GM04504 (cell line): Measurements from ENCODE around the gene PTPRO.

Source experiments
- DNase-seq: peaks from one replicate; pipeline ENCODE4 v3.0.0-alpha.2; 2012; ENCODE audit warnings: low read depth

The PTPRO gene

GRCh38 chr12:15526033-15526432 lies 203.7 kb downstream of the PTPRO start:
- DNase-seq = no peak

DNA sequence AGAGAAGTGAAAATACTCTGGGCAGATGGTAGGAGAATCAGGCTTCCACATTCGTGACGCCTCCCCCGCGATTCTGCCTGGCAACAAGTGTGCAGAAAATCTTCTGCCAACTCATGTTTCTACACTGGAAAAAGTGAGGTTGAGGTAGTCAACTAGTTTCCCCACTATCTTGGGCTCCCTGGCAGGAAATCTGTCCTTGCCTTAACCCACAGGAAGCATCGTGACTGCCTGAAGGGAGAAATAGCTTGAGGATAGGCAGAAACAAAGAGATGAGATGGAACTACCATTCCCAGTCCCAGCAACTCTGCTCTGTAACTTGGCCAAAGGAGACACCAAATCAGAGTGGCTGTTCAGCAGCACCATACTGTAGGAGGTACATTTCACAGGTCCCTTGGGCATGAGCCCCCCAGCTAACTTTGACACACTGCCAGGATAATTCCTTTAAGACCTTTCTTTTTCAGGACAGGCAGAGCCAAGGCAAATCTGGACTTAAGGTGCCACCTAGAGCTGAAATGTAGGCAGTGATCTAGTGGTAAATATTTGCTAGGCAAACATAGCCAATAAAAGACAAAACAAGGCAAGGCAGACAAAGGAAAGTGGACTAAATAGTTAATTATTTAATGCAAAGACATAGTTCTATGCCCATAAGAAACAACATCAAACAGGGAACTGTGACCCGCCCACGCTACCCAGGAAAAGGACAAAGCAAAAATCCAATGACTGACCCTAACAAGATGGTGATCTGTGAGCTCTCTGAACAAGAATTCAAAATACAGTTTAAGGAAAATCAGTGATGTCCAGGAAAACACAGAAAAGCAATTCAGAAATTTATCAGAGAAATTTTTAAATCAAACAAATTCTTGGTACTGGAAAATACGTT lies 205.1 kb downstream of the PTPRO start:
- no peak for DNase-seq

GRCh38 chr12:15528666-15529065 lies 206.4 kb downstream of the PTPRO start:
- no peak for DNase-seq

DNA sequence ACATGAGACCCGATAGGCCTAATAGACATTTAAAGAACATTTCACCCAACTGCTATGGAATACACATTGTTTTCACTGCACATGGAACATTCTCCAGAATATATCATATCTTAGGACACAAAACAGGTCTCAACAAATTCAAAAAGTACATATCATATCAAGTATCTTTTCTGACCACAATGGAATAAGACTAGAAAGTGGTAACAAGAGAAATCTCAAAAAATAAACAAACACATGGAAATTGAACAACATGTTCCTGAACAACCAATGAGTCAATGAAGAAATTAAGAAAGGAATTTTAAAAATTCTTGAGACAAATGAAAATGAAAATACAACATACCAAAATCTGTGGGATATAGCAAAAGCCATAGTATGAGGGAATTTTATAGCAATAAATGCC lies 208.1 kb downstream of the PTPRO start:
- DNase-seq = no peak

GRCh38 chr12:15532364-15532977 lies 210.2 kb downstream of the PTPRO start:
- peak; percentile 63 for DNase-seq

- no peak for DNase-seq
Measured at GRCh38 chr12:15534322-15534721, 212.0 kb downstream of the PTPRO start.

DNA sequence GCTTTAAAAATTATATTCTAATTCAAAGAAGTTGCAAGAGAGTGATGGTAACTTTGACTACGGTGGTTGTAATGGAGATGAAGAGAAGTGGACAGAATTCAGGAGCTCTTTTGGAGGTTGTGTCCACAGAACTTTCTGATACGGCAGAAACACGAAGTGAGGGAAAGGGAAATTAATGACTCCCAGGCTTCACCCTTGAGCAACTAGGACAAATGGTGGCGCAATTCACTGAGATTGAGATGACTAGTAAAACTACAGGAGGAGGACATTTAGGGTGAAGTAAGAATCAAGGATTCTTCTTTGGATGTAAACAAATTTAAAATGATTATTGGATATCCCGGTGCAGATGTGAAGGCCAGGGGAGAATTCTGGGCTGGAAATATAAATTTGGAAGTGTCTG lies 212.6 kb downstream of the PTPRO start:
- DNase-seq = no peak

DNA sequence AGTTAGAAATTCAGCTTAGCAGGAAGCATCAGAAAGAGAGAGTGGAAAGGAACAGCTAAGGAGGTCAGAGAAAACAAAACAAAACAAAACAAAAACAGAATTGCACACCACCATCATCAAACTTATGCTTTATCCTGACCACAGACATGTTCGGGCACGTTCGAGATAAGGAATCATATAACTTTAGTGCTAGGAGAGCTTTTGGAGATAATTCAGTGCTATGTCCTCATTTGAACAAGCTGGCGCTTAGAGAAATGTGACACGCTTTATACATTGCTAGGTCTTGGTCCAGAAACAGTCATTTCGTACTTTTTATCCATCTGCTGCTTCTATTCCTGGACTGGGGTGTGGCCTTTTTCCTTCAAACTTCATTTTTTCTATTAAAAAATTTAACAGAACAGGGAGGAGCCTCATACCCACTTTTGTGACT lies 213.1 kb downstream of the PTPRO start:
- DNase-seq = no peak

DNA sequence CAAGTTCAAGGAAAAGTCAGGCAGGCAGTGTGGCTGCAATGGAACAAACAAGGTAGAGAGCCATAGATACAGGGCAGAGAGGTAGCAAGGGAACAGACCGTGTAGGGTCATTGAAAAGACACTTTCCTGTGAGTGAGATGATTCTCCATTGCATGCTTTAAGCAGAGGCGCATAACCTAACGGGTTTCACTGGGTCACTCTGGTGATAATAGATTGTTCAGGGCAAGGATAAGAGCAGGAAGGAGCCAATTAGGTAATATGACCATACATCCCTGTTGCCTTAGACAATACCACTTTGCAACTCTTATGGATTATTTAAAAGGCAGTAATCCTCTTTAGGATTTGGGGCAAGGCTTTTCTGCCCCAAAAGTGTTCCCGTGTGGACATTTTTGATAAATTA lies 214.1 kb downstream of the PTPRO start:
- no peak for DNase-seq

GRCh38 chr12:15538881-15539280 lies 216.6 kb downstream of the PTPRO start:
- DNase-seq = no peak

- DNase-seq = no peak
Measured at GRCh38 chr12:15540005-15540404, 217.7 kb downstream of the PTPRO start.

DNA sequence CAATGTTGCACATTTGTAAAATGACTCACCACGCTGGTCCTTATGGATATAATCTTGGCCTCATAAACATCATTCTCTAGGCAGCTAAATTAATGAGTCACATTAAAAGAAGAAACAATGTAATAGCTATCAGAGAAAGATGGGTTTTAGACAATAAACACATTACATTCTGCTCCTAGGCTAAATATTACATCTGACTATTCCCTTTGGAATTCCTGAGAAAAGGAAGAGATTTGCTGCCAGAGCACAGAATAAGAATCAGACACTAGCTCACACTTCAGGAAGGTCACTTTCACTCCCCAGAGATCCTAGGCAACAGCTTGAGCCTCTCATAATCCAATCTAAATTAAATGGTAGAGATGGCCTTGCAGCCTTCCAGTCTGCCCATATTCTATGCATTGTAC lies 218.2 kb downstream of the PTPRO start:
- DNase-seq = peak; percentile 61

- no peak for DNase-seq
Measured at GRCh38 chr12:15541996-15542631, 219.8 kb downstream of the PTPRO start.

DNA sequence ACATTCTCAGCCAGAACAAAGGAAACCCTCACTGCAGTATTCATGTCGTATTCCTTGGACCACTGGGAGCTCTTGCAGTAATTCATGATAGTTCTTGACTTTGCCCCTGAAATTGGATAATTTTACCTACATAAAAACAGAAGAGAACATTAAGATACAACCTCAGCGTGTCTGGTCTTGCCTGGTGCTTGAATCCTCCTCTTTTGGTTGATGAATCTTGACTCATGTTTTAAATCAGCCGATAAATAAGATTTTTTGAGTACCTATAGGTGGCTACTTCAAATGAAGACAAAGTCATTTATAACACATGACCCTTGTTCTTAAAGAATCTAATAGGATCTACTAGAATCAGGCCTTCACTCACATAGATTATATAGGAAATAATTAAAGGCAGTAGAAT lies 221.0 kb downstream of the PTPRO start:
- no peak for DNase-seq

- DNase-seq = no peak
Measured at GRCh38 chr12:15544589-15544988, 222.3 kb downstream of the PTPRO start.

GRCh38 chr12:15545334-15545733 lies 223.0 kb downstream of the PTPRO start:
- DNase-seq = no peak

DNA sequence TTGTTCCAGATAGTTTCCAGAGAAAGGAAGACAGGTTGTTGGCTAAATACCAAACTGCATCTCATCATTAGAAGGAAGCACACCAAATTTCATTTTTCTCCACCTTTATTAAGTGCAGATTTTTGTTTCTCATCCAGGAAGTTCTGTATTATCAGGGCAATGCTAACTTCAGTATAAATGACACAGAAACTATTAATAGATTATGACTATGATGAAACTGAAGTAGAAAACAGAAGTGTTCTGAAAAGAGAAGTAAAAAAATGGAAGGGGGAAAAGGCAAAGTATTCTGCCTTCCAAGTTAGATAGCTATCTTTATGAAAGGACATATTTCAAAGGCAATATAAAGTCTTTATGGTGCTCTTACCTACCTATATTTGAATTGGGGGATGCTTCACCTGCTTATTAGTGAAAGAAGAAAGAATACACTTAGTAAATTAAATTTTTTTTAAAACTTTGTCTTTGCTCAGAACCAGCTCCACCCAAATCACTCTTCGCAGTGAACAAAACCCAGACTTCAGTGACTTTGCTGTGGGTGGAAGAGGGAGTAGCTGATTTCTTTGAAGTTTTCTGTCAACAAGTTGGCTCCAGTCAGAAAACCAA lies 223.9 kb downstream of the PTPRO start:
- DNase-seq = no peak

DNA sequence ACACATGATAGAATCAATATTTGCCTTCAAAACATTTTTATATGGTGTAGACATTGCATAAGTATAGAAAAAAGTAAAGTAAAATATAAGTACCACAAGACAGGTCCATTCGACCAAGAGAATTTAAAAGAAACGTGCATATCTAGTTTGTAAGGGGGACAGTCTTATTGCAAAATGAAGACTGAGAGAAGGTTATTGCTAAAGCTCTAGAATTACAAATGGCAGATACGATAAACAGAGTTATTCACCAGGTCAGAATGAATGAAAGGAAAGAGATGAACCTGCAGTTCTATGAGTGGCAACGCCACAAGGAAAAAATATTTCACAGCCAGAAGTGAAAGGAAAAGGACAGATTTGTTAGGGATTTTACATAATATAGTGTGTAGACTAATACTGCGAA lies 224.8 kb downstream of the PTPRO start:
- no peak for DNase-seq

DNA sequence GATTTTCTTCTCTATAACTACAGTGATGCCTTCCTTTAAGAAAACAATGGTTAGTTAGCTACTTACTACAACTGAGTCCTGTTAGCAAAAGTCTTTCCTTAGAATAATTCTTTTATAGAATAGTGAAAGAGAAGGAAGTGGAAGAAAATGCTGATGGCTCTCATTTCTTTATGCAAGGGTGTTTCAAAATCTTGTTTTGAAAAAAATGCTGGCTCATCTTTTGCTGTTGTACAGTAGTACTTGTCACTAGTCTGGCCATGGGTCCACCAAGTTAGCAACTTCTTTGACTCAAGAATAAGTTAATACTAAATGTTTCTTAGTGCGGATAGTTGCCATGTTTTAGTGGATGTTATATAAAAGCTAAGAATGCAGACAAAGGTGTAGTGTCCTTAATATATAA lies 225.4 kb downstream of the PTPRO start:
- DNase-seq = no peak

DNA sequence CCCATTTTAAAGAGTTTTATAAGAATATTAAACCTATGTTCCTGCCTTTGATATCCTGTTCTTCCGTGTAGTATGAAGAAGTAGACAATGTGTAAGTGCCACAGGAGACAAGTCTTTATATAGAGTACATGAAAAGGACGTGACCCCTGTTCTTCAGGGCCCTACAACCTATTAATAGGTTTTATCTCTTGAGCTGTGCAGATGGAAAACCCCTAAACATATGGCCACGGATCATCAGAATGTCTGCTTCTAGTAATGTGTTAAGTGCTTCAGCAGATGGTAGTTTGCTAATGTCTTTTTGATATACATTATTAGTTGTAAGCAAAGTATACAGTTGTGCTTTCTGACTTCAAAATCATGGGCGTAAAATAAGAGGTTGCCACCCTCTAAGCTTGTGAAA lies 228.5 kb downstream of the PTPRO start:
- no peak for DNase-seq

- DNase-seq = no peak
Measured at GRCh38 chr12:15555446-15555845, 233.1 kb downstream of the PTPRO start.

DNA sequence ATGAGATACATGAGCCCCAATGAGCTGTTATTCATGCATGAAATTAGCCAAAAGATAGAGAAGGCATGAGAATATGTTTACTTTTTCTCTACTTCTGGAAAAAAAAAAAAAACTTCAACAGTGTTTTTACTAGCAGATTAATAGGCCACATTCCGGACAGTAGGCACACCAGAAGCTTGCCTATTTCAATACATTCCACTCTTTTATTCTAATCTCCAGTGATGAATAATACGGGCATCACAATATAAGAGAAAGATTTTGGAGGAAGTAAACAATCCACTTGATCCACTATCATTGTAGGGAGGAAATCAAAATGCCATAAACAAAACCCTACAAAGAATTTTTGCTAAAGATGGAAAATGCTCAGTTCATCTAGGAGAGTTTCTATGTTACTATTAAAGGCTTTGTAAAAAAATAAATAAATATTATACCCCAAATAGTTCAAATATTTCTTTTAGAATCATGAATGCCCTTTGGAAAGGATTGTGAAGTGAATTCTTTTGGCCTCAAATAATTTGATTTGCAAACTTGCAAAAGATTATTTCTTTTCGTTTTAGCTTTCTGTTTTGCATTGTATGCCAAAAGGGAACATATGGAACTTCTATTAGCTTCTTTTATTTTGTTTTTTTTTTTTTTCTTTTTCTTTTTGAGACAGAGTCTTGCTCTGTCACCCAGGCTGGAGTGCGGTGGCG lies 234.2 kb downstream of the PTPRO start:
- no peak for DNase-seq
